EL (cell line): ENCODE results near the gene CABP7.

Experiments
- DNase-seq: peaks from one replicate; pipeline ENCODE4 v3.0.0-alpha.2; 2016

The CABP7 gene

GRCh38 chr22:29702000-29702930 is 17.5 kb upstream of the CABP7 start:
- peak; percentile 22 for DNase-seq

- no peak for DNase-seq
Observed at GRCh38 chr22:29702931-29703501, 16.8 kb upstream of the CABP7 start.

- no peak for DNase-seq
Observed at GRCh38 chr22:29703569-29704195, 16.1 kb upstream of the CABP7 start.

GRCh38 chr22:29704528-29705285 is 15.1 kb upstream of the CABP7 start:
- peak; percentile 28 for DNase-seq

GRCh38 chr22:29705651-29706050 is 14.2 kb upstream of the CABP7 start:
- DNase-seq: no peak

DNA sequence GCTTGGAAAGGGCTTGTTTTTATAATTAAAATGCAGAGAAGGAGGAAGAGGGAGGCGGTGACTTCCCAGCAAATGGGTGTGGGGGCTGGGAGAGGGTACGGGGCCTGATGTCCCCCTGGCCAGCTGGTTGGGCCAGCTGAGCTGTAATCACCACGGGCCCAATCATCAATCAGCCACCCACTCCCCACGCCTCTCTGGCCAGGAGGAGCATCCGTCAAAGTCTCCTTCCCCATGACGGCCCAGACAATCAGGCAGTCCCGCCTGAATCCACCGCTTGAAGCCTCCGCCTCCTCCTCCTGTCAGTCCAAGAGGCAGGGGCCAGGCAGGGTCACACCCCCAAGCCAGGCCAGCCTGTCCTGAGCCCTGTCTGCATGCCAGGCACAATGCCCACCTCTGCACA is 13.3 kb upstream of the CABP7 start:
- no peak for DNase-seq

DNA sequence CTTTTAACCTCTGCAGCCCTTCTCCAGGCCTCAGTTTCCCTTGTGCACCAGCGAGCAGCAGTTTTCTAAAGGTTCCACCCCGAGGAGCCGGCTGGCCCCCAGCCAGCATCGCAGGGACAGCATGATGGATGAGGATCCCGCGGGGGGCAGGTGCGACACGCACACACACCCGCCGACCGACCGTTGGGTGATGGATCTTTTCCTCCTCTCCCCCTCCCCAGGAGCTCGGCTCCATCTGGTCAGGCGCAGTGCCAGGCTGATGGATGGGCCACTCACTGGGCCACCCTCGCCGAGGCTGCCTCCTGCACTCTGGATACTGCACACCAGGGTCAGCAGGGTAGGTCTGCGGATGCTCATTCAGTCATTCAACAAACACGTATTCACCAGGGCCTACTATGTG is 12.8 kb upstream of the CABP7 start:
- DNase-seq: no peak

DNA sequence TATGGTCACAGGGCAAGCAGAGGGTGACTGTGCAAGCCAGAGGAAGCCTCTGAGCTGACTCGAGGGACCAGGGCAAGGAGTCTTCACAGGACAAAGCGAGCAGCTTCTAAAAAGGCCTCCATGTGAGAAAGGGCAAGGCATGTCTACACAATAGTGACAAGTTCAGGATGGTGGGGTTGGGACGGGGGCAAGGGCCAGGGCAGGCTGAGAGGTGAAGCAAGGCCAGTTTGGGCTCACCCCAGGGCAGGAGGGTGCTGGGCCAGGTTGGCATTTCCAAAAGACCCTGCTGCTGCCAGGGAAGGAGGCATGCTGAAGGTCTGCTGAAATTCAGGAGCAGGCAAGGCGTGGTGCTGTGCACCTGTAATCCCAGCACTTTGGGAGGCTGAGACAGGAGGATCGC is 12.3 kb upstream of the CABP7 start:
- no peak for DNase-seq

GRCh38 chr22:29710193-29710592 is 9.6 kb upstream of the CABP7 start:
- no peak for DNase-seq

DNA sequence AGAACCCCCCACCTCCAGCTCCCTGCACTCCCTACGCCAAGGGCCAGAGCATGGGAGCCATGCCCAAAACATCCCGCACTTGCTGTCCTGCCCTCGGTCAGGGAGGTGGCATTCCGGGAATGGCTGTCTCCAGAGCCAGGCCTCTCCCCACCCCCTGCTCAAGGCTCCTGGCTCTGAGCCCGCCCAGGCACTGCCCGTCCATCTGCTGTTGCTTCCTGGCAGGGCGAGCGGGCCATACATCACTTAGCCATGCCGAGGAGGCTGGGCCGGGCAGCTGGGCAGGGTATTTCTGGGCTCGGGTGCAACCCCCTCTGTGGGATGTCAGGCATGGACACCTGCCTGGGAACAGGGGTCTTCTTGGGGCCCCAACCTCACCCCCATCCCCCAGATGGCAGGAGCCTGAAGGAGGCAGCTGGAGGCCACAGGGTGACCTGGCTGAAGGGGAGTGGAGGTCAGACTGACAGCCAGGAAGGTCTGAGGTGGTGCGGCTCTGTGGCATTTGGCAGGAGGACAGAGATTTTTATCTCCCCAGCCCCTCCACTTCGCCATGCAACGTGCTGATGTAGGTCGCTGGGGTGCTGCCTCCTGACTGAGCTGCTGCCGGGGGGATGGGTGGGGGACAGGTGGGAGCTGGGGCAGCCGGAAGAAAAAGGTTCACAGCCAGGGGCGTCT is 8.7 kb upstream of the CABP7 start:
- DNase-seq: no peak

GRCh38 chr22:29712119-29712518 is 7.7 kb upstream of the CABP7 start:
- no peak for DNase-seq

DNA sequence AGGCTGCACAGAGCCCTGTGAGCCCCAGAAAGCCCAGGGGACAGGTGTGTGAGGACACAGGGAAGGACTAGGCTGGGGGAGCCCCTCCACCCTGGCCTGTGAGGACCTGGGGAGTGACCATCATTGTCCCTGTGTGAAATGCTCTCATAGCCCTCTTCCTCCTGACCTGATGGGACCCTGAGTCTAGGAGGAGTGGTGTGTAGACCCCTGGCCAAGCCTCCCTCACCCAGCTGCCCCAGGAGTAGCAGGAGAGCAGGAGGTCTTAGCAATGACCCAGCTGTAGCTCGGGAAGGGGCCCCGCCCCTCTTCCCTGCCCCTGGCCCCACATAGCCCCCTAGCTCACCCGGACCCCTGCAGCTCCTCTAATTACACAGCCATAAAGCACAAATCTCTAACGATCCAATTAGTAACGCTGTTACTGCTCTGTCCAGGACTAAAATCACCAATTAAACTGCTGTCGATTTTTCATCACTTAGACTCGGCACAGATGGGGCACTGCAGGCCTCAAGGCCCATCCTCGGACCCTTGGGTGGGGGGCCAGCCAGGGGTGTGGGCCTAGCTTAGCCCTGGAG is 6.6 kb upstream of the CABP7 start:
- DNase-seq: no peak

GRCh38 chr22:29715240-29715639 is 4.6 kb upstream of the CABP7 start:
- DNase-seq: no peak

DNA sequence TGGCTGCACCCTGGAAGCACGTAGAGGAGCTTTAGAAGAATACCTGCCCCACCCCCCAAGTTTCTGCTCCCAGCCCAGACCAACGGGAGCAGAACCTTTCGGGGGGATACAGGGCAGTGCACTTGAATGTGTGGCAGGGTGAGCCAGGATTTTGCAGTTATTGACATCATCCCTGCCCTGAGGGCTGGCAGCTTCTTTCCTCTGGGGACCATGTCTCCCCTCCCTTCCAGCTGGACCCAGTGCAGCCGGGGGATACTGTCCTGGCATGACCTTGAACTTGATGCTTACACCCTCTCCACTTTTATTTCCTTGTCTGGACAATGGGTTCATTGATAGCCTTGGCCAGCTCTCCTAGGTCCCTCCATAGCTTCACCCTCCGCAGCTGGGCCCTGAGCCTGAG is 4.1 kb upstream of the CABP7 start:
- DNase-seq: no peak

DNA sequence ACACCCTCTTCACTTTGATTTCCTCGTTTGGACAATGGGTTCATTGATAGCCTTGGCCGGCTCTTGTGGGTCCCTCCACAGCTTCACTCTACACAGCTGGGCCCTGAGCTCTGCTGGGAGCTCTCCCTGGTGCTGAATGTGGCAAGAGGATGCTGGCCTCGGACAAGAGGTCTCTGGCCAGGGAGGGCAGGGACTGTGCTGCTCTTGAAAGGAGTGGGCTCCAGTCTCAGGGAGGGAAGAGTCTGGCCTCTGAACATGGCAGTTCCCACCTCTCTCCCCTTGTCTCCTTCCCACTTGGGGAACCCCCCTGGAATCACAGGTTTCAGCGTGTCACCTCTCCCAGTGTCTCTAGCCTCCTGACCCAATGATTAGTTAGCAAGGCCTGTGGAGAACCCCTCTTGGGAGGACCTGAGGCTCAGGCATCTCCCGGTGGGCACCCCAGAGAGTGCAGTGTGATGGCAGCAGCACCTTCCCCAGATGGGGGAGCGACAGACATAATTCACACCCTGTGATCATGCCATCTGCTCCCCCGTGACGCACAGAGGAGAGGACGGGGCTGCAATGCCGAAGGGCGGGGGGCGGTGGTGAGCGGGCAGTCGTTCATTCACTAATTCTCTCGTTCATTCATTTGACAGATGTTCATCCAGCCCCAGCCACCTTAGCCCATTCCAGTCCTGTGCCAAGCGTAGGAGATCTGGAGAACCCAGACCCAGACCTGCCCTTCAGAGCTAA is 2.8 kb upstream of the CABP7 start:
- peak; percentile 71 for DNase-seq

- no peak for DNase-seq
Observed at GRCh38 chr22:29717789-29718188, 2.0 kb upstream of the CABP7 start.

DNA sequence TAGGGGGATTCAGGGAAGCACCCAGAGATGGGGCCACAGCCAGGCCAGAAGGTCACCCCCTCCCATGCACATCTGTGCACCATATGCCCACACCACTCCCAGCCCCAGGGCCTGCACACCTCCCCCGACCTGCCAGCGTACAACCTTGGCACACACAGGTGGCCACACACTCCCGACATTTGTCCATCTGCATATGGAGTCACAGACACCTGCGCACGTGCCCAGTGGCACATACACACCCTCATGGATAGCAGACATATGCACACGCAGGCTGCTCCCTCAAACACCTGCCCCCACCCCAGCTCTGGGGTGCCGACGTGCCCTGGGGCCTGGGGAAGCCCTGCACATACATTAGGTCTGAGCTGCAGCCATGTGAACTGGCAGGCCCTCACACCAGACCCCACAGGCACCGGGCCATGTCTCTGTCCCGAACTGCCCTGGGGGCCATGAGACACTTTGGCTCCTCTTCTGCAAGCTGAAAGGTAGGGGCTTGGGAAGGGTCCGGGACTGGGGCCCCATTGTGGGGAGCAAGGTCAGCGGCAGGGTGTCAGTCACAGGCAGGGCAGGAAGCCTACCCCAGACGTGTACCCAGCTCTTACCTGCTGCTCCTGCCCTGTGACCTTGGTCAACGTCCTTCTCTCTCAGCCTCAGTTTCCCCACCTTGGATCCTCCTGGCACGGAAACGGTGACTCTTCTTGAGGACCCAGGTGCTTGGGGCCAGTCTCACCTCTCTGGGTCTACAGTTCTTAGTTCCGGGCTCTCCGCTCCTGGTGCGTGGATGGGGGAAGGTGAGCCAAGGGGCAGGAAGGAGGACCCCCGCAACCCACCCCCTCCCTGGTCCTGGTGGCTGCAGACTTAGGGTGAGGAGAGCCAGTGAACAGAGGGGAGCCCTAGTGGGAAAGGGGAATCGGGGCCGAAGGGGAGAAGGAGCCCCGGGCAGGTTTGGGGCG is 579 bp upstream of the CABP7 start:
- no peak for DNase-seq

- DNase-seq: no peak
Observed at GRCh38 chr22:29720811-29721323, 1.1 kb downstream of the CABP7 start.

DNA sequence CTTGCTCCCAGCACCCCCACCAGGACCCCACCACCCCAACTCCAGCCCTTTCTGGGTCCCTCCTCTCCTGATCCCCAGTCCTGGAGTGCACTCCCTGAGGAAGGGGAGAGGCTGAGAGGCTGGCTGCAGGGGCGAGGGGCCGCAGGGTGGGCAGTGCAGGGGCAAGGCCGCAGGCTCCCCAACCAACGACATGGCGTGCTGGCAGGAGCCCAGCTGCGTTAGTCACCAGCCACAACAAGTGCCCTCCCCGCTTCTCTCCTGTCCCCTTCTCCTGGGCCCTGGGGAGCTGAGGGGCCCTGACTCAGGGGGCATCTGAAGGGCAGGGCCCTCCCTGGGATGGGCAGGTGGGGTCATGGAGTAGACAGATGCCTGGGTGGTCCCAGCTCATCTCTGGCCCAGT is 2.3 kb downstream of the CABP7 start:
- DNase-seq: peak; percentile 30

DNA sequence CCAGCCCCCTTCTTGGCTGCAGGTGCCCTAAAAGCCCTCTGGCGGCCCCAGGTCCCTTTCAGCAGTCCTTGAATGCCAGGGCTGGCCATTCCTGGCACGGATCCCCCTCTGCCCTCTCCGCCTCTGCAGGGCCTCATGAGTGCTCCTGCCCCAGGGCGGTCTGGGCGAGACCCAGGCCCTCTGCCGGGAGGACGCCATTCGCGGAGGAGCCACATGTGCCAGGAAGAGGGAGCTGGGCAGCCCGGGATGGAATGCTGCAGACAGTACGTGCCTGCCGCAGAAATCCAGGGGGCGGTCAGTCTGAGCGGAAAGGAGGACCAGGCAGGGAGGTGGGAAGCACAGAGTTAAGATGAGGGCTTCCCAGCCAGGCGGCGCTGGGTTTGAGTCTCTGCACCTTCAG is 2.8 kb downstream of the CABP7 start:
- DNase-seq: no peak
